Vagina (tissue), 2 donors: ENCODE data around the gene CEP120. TPM values are rescaled to one million over a fixed set of nuclear protein-coding genes. Genes with fewer than 3 reads are reported as not detected.

Experiments used
- DNase-seq, 2 donors: peaks; one replicate each; pipeline ENCODE4 v3.0.0-alpha.2; 2017; ENCODE audit errors: extremely low spot score in 2 of 2
- H3K27ac ChIP-seq: fragments of 200-600 bp; sonication (generic); one replicate; pipeline ENCODE4 v1.5.1; 2019
- H3K27me3 ChIP-seq: fragments of 200-600 bp; sonication (generic); one replicate; pipeline ENCODE4 v1.5.1; 2019
- H3K36me3 ChIP-seq, 2 donors: fragments of 200-600 bp; sonication (generic); one replicate each; pipeline ENCODE4 v1.5.1; 2017 to 2019
- H3K4me1 ChIP-seq: fragments of 200-600 bp; sonication (generic); one replicate; pipeline ENCODE4 v1.5.1; 2019
- H3K4me3 ChIP-seq, 2 donors: fragments of 200-600 bp; sonication (generic); 1 replicate in 1 of 2; 2 replicates in 1 of 2; pipeline ENCODE4 v1.5.1; 2016 to 2019
- H3K9me3 ChIP-seq: fragments of 200-600 bp; sonication (generic); one replicate; pipeline ENCODE4 v1.5.1; 2019
- POLR2A ChIP-seq, 2 donors: fragments of 450-650 bp; IDR thresholded peaks; one replicate each; pipeline ENCODE4 v1.6.1; 2017; ENCODE audit warnings: antibody characterized with exemption in 2 of 2, mild to moderate bottlenecking in 2 of 2, moderate library complexity in 2 of 2
- POLR2AphosphoS5 ChIP-seq, 2 donors: sonication (generic); formaldehyde crosslinking; IDR thresholded peaks; one replicate each; pipeline ENCODE4 v1.9.0; 2017; ENCODE audit warnings: antibody characterized with exemption in 2 of 2, mild to moderate bottlenecking in 2 of 2, low read depth in 1 of 2; ENCODE audit not compliant: insufficient read depth in 1 of 2
- intact Hi-C: fragments of 100-400 bp; cut with DNase I; formaldehyde crosslinking; loops from one replicate; pipeline ENCODE4 v1.15.1; 2023
- total RNA-seq: library from RNA; depleted of rRNA; stranded (reverse); fragments of >200 nt; gene quantifications from one replicate; pipeline ENCODE4 v1.2.3, GENCODE V29; 2016
- TF ChIP-seq, protein P1 (sequence below), 3 experiments: fragments of 450-650 bp in 2 of 3; fragments of 200-600 bp in 1 of 3; sonication (generic) in 1 of 3; IDR thresholded peaks; one replicate each; pipeline ENCODE4 v1.5.1; 2017 to 2019; ENCODE audit warnings: antibody characterized with exemption in 3 of 3, mild to moderate bottlenecking in 2 of 3, moderate library complexity in 2 of 3

The CEP120 gene
- total RNA-seq, 1 donor from 2014 or later, result 16.9 TPM

DNA sequence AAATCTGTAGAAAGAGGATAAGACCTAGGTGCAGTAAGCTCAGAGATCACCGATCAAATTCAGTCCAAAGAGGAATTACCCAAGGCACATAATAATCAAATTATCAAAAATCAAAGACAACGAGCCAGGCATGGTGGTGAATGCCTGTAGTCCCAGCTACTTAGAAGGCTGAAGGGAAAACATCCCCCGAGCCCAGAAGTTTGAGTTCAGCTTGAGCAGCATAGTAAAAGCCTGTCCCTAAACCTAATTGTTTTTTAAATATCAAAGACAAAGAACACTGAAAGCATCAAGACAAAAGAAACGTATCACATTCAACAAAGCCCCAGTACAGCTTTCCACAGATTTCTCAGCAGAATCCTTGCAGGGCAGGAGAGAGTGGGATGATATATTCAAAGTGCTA, 122.9 kb downstream of the CEP120 start:
- Histone ChIP-seq H3K27ac (no peak overlapping the region), H3K36me3 (no peaks in the 10 kb centered on the region), H3K27me3 (no peaks in the 10 kb centered on the region), H3K4me3 (no peak overlapping the region), H3K4me1 (no peaks in the 10 kb centered on the region), H3K9me3 (no peaks in the 10 kb centered on the region)
- intact Hi-C loops, result no loop called here
- no peak for DNase-seq
- TF ChIP-seq POLR2AphosphoS5 (IDR thresholded peaks at IDR 0.05; ENCODE audit: insufficient read depth in 1 of 2, low read depth in 1 of 2) (no peak), POLR2A (IDR thresholded peaks at IDR 0.05) (no peak)
- TF ChIP-seq, protein P1, sequence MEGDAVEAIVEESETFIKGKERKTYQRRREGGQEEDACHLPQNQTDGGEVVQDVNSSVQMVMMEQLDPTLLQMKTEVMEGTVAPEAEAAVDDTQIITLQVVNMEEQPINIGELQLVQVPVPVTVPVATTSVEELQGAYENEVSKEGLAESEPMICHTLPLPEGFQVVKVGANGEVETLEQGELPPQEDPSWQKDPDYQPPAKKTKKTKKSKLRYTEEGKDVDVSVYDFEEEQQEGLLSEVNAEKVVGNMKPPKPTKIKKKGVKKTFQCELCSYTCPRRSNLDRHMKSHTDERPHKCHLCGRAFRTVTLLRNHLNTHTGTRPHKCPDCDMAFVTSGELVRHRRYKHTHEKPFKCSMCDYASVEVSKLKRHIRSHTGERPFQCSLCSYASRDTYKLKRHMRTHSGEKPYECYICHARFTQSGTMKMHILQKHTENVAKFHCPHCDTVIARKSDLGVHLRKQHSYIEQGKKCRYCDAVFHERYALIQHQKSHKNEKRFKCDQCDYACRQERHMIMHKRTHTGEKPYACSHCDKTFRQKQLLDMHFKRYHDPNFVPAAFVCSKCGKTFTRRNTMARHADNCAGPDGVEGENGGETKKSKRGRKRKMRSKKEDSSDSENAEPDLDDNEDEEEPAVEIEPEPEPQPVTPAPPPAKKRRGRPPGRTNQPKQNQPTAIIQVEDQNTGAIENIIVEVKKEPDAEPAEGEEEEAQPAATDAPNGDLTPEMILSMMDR (IDR thresholded peaks at IDR 0.05), result no peak

DNA sequence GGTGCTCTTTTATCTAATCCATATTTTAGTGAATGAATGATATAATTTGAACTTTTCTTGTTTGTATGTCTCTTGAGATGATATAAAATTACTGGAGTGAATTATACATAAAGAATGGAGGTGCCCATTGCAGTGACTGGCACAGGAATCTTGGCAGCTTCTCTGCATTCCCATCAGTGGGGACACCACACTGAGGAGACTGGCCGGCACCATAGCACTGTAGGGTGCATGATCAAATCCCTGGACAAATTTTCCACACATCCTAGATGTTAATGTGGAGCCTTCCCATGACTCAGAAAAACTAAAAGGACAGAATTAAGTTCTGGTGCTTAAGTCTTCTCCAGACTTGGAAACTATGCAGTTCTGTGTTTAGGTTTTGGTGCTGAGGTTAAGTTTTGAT, 124.1 kb downstream of the CEP120 start:
- H3K27ac ChIP-seq, result no peak overlapping the region
- DNase-seq, result no peak
- intact Hi-C loops, result no loop called here

DNA sequence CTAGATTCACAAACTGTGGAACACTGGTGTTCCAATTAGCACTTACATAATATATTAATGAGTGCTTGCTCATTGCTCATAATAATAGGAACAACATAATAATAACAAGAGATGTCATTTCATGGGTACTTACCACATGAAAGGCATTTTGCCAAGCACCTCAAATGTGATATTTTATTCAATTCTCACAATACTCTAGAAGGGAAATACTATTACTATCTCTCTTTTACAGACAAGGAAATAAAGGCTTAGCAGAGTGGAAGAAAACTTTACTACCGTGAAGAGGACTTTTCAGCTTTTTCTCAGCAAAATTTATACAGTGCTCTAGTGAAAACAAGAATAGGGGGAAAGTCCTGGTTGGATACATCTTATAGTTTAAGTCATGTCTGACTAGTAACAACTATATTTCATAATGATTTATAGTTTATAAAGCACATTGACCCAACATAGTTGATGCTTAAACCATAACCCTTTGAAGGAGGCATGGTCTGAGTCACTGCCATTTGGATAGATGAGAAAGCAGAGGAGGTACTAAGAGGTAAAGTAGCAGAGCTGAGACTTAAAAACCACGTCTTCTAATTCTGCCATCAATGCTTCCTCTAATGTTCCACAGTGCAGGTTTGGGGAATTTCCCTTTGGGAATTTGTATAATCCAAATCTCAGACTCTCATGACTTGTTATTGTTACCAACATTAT, 124.7 kb downstream of the CEP120 start:
- no peak for DNase-seq
- Histone ChIP-seq H3K27me3 (no peaks in the 10 kb centered on the region), H3K4me1 (no peaks in the 10 kb centered on the region), H3K4me3 (no peak overlapping the region), H3K27ac (no peak overlapping the region), H3K9me3 (no peaks in the 10 kb centered on the region), H3K36me3 (no peaks in the 10 kb centered on the region)
- intact Hi-C loops, result no loop called here
- no peak for TF ChIP-seq POLR2A (IDR thresholded peaks at IDR 0.05)
- no peak for TF ChIP-seq POLR2AphosphoS5 (IDR thresholded peaks at IDR 0.05; ENCODE audit: insufficient read depth in 1 of 2, low read depth in 1 of 2)
- TF ChIP-seq, protein P1 (IDR thresholded peaks at IDR 0.05), result no peak

More for the DNA sequence above, 124.1 kb downstream of the CEP120 start:
- Histone ChIP-seq H3K9me3 (no peaks in the 10 kb centered on the region), H3K36me3 (no peaks in the 10 kb centered on the region), H3K4me1 (no peaks in the 10 kb centered on the region), H3K4me3 (no peak overlapping the region), H3K27me3 (no peaks in the 10 kb centered on the region)
- TF ChIP-seq POLR2AphosphoS5 (IDR thresholded peaks at IDR 0.05; ENCODE audit: insufficient read depth in 1 of 2, low read depth in 1 of 2) (no peak), POLR2A (IDR thresholded peaks at IDR 0.05) (no peak)
- TF ChIP-seq, protein P1 (IDR thresholded peaks at IDR 0.05), result no peak

DNA sequence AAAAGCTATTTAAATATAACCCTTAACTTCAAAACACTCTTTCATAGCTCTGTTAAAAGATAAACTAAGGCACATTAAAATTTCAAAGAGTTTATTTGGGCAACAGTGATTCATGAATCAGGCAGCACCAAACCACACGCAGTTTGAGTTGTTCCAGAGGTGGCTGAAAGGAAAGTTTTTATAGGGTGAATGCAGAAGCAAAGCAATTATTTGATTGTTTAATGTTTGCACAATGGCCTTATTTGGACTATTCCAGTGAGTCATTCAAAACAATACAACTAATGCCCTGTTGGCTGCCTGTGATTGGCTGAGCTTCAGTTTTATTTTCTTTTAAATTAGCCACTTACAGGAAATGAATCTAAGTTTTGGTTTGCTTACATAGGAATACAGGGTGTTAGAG, 125.3 kb downstream of the CEP120 start:
- Histone ChIP-seq H3K9me3 (no peaks in the 10 kb centered on the region), H3K27ac (no peak overlapping the region), H3K36me3 (no peaks in the 10 kb centered on the region), H3K4me3 (no peak overlapping the region), H3K27me3 (no peaks in the 10 kb centered on the region), H3K4me1 (no peaks in the 10 kb centered on the region)
- TF ChIP-seq POLR2AphosphoS5 (IDR thresholded peaks at IDR 0.05; ENCODE audit: insufficient read depth in 1 of 2, low read depth in 1 of 2) (no peak), POLR2A (IDR thresholded peaks at IDR 0.05) (no peak)
- TF ChIP-seq, protein P1 (IDR thresholded peaks at IDR 0.05), result no peak
- no peak for DNase-seq
- intact Hi-C loops, result no loop called here

DNA sequence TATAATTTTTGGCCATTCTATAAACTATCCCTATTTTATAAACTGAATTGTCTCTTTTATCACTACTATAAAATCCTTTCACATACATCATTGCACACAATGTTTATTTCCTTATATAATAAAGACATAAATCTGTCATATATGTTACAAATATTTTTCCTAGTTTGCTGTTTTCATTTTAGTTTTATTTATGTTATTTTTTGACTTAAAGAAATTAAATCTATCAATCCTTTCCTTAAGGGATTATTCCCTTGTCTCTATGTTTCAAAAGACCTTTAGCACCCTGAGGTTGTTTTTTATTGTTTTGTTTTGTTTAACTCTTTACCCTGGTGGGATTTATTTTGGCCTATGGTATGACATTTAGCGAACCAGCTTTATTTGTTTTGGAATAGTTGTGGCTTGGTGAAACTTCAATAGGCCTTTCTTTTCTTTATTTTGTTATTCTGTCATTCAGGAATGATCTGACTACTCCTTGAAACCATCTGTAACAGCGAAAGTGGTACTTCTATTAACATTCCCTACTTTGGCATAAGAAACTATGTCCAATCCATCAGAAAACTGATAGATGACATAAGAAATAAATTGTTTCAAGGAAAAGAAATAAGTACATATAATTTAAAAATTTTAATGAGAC, 125.9 kb downstream of the CEP120 start:
- Histone ChIP-seq H3K4me3 (no peak overlapping the region), H3K27me3 (no peaks in the 10 kb centered on the region), H3K9me3 (no peaks in the 10 kb centered on the region), H3K4me1 (no peaks in the 10 kb centered on the region), H3K27ac (no peak overlapping the region), H3K36me3 (no peaks in the 10 kb centered on the region)
- intact Hi-C loops, result no loop called here
- no peak for DNase-seq
- TF ChIP-seq POLR2AphosphoS5 (IDR thresholded peaks at IDR 0.05; ENCODE audit: insufficient read depth in 1 of 2, low read depth in 1 of 2), result no peak

Other genes starting within 250 kb of the CEP120 start
- 34.4 TPM for gene CSNK1G3, start 88.8 kb upstream of the CEP120 start, total RNA-seq